Ovary (tissue), 9 donors: ENCODE measurements around the gene TMEM250. TPM values are rescaled to one million over a fixed set of nuclear protein-coding genes. Genes with fewer than 3 reads are reported as not detected.

Experiments
- DNase-seq, 5 donors: peaks; one replicate each; pipeline ENCODE4 v3.0.0-alpha.2; 2019 to 2020
- H3K27ac ChIP-seq, 2 donors: fragments of 200-600 bp; one replicate each; pipeline versions ENCODE4 v1.5.1 to v1.8.0; 2019 to 2022
- H3K27me3 ChIP-seq: fragments of 200-600 bp; one replicate; pipeline ENCODE4 v1.8.0; 2022
- H3K36me3 ChIP-seq: fragments of 200-600 bp; sonication (generic); one replicate; pipeline ENCODE4 v1.5.1; 2019
- H3K4me1 ChIP-seq: one replicate; pipeline ENCODE4 v1.8.1; 2013; ENCODE audit warnings: mild to moderate bottlenecking, moderate library complexity; ENCODE audit not compliant: insufficient read depth
- H3K4me3 ChIP-seq: fragments of 200-600 bp; sonication (generic); one replicate; pipeline ENCODE4 v1.5.1; 2017
- H3K9me3 ChIP-seq, 2 donors: fragments of 200-600 bp in 1 of 2; sonication (generic) in 1 of 2; one replicate each; pipeline versions ENCODE4 v1.5.1 to v1.8.1; 2013 to 2019; ENCODE audit warnings: mild to moderate bottlenecking in 1 of 2, moderate library complexity in 1 of 2
- CTCF ChIP-seq, 3 donors: fragments of 450-650 bp in 2 of 3; fragments of 200-600 bp in 1 of 3; IDR thresholded peaks; one replicate each; pipeline versions ENCODE4 v1.5.1 to v1.8.0; 2016 to 2022; ENCODE audit warnings: antibody characterized with exemption in 3 of 3, mild to moderate bottlenecking in 1 of 3
- EP300 ChIP-seq: sonication (generic); formaldehyde crosslinking; IDR thresholded peaks from one replicate; pipeline ENCODE4 v1.6.1; 2017; ENCODE audit warnings: antibody characterized with exemption
- POLR2A ChIP-seq: fragments of 450-650 bp; IDR thresholded peaks from one replicate; pipeline ENCODE4 v1.6.1; 2017; ENCODE audit warnings: antibody characterized with exemption, mild to moderate bottlenecking, moderate library complexity
- WGBS, 3 donors: extraction: QIAGEN DNeasy Blood & Tissue Kit in 1 of 3; methylation state at CpG; one replicate each; pipeline versions ENCODE4 v1.1.5 to v1.1.7; 2013 to 2017; 5-methylcytosine and 5-hydroxymethylcytosine counted together
- intact Hi-C, 4 donors: fragments of 100-400 bp; cut with DNase I; formaldehyde crosslinking; loops; one replicate each; pipeline versions ENCODE4 v1.11.0 to v1.15.1; 2022 to 2023
- polyA plus RNA-seq, 2 donors: library from polyadenylated mRNA; stranded (reverse); fragments of 200-250 nt in 1 of 2; fragments of 350-450 nt in 1 of 2; fragmentation: Illumina TruSeq in 1 of 2; extraction: RNeasy Lipid Tissue Mini Kit (QIAGEN cat#74804) in 1 of 2; gene quantifications; one replicate each; pipeline ENCODE4 v1.2.3, GENCODE V29; 2013 to 2014
- total RNA-seq, 7 donors: library from RNA; depleted of rRNA in 2 of 7; stranded (reverse); fragments of >200 nt in 2 of 7; fragmentation: NEBNext Ultra II Directional in 3 of 7; extraction: Animal tissue kit (Norgen Biotek cat#: 25700) in 3 of 7; gene quantifications; one replicate each; pipeline versions ENCODE4 v1.1.0 to v1.2.4, GENCODE V29; 2016 to 2023
- donor health status: DM: no; HTN: no; CAD: no; lungs with moderate emphysema.
- donor health status: DM: no; HTN: no; CAD: no.
- donor health status: Bipolar disorder and iron deficiency.
- donor health status: DM: yes; HTN: yes; CAD: no.
- donor health status: DM: no; HTN: no; CAD: no.
- donor health status: DM: yes; HTN: yes; CAD: no.

The TMEM250 gene
- total and polyA plus RNA-seq, 9 donors, result 3.7 to 35.2 (median 24.8) TPM

DNA sequence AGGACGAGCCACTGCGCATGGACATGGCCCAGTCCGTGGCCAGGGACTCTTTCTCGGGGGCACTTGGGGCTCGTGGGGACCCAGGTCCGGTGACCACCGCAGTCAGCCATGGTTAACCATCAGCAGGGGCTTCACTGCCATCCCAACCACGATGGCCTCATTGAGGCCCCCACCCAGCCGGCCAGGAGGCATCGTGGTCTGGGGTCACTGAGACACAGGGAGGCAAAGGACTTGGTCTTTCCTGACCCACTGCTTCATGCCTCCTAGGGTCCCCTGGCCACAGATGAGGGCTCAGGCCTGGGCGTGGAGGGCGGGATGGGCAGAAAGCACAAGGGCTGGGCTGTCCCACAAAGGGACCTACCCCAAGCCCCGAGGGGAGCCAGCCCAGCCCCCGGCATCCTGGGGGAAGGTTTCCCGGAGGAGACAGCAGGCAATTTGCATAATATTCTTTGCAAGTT lies 30.2 kb downstream of the TMEM250 start:
- intact Hi-C loops, result loop anchor here in 2 of 4 donors (5.0 to 10.0 kb wide), 2 partner anchors 34 to 54 kb away; no protein-coding TSS in a partner anchor
- DNase-seq, result peak in 2 of 5 donors; percentile 19 to 30
- no peaks in the 10 kb centered on the region for H3K27me3 ChIP-seq
- H3K27ac ChIP-seq, result no peak overlapping the region
- peaks cover 3% of the 10 kb centered on the region for H3K4me1 ChIP-seq
- H3K4me3 ChIP-seq, result no peak overlapping the region
- WGBS, 3 donors, result 79 to 83% (median 79%) methylated on average over 15 of the region's 15 CpGs
- no peaks in the 10 kb centered on the region for H3K9me3 ChIP-seq
- no peak for TF ChIP-seq EP300
- TF ChIP-seq POLR2A, result no peak
- TF ChIP-seq CTCF (IDR thresholded peaks at IDR 0.05), result no peak
- no peaks in the 10 kb centered on the region for H3K36me3 ChIP-seq

DNA sequence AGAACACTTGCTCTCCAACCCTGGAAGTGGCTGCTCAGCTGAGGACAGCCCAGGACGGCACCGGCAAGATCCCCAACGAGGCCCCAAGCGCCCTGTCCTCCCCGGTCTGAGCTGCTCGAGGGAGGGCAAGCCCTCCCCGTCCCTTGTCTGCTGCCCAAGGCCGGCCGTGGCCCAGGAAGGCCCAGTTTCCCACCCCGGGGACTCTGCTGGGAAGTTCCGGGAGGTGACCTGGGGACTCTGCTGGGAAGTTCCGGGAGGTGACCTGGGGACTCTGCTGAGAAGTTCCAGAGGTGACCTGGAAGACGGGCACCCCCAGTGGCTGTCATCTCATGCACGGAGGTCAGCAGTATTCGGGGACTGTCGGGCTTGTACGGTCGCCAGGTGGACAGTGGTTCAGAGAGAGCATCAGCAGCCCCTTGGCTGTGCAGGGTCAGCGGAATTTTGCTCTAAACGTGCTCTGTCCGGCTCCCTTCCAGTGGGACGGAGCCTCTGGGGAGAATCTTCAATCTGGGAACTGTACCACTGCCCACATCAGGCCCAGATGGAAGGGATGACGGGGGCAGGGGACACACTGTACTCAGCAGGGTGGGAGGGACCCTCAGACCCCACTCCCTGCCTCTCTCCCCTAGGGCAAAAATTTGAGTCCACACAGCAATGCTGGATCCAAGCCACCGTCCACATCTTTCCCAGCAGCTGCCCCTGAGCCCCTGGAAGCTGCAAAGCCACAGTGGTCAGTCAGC lies 30.8 kb downstream of the TMEM250 start:
- Histone ChIP-seq H3K36me3 (no peaks in the 10 kb centered on the region), H3K4me3 (no peak overlapping the region), H3K27me3 (no peaks in the 10 kb centered on the region), H3K27ac (no peak overlapping the region), H3K9me3 (no peaks in the 10 kb centered on the region), H3K4me1 (peaks cover 3% of the 10 kb centered on the region)
- intact Hi-C loops, result loop anchor here in 2 of 4 donors (5.0 to 10.0 kb wide), 2 partner anchors 34 to 53 kb away; no protein-coding TSS in a partner anchor
- TF ChIP-seq CTCF (IDR thresholded peaks at IDR 0.05) (no peak), EP300 (no peak), POLR2A (no peak)
- 70 to 76% (median 75%) methylated on average over 22 to 24 of the region's 24 CpGs for WGBS, 3 donors
- DNase-seq, result peak in 3 of 5 donors; percentile 19 to 35 (median 21)

DNA sequence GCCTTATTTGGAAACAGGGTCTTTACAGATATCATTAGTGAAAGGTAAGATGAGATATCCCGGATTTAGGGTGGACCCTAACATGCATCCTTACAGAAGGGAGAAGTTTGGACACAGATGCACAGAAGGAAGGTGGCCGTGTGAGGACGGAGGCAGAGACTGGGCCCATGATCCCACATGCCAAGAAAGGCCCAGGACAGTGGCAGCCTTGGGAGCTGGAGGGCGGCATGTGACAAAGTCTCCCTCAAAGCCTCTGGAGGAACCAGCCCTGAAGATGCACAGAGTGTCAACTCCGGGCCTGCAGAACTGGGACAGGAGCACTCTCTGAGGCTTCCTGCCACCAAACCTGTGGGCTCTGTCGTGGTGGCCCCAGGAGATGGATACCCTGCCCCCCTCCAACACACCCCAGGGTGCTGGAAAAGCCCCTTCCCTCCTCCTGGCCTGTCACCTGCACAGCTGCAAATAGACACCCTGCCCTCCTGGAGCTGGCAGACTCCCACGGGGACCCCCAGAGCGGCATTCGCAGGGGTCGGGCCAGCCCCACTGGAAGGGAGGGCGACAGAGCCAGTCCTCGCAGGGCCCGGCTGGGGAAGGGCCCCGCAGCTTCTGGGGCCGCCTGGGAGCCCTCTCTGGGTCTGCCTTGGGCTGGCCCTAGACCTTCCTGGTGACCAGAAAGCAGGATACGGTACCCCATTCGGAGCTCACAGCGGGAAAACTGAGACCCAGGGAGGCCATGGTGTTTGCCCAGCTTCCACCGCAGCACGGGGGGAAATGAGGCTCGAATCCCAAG lies 31.5 kb downstream of the TMEM250 start:
- Histone ChIP-seq H3K4me3 (no peak overlapping the region), H3K4me1 (peaks cover 3% of the 10 kb centered on the region), H3K9me3 (no peaks in the 10 kb centered on the region), H3K27me3 (no peaks in the 10 kb centered on the region), H3K36me3 (no peaks in the 10 kb centered on the region), H3K27ac (no peak overlapping the region)
- intact Hi-C loops, result loop anchor here in 2 of 4 donors (5.0 to 10.0 kb wide), 2 partner anchors 35 to 52 kb away; no protein-coding TSS in a partner anchor
- 83 to 89% (median 88%) methylated on average over 21 of the region's 21 CpGs for WGBS, 3 donors
- TF ChIP-seq CTCF (IDR thresholded peaks at IDR 0.05) (no peak), EP300 (no peak), POLR2A (no peak)
- peak in 2 of 5 donors; percentile 22 to 31 for DNase-seq

- H3K36me3 ChIP-seq, result no peaks in the 10 kb centered on the region
- no peak for TF ChIP-seq EP300
- no peak for TF ChIP-seq CTCF (IDR thresholded peaks at IDR 0.05)
- no peak for TF ChIP-seq POLR2A
- intact Hi-C loops, result loop anchor here in 2 of 4 donors (5.0 to 10.0 kb wide), 2 partner anchors 36 to 52 kb away; no protein-coding TSS in a partner anchor
- no peak overlapping the region for H3K27ac ChIP-seq
- peak in 2 of 5 donors; percentile 27 to 33 for DNase-seq
- 79 to 84% (median 79%) methylated on average over 21 to 24 of the region's 24 CpGs for WGBS, 3 donors
- peaks cover 3% of the 10 kb centered on the region for H3K4me1 ChIP-seq
- H3K27me3 ChIP-seq, result no peaks in the 10 kb centered on the region
- H3K4me3 ChIP-seq, result no peak overlapping the region
- no peaks in the 10 kb centered on the region for H3K9me3 ChIP-seq
These were observed 32.3 kb downstream of the TMEM250 start for GRCh38 chr9:136086213-136086881.
